Stimulated activated CD4-positive, alpha-beta T cell treated with anti-CD3 and anti-CD28 coated beads, TNF-alpha, amount 100 ng/mL, for 1 hour (primary cell): ENCODE results near the gene KCNQ2.

Source experiments
- DNase-seq, 3 donors: peaks; one replicate each; pipeline ENCODE4 v3.0.0-alpha.2; 2020; ENCODE audit warnings: low read depth in 3 of 3, low spot score in 1 of 3

Gene KCNQ2

GRCh38 chr20:63418617-63419016, 53.8 kb downstream of the KCNQ2 start:
- no peak for DNase-seq

GRCh38 chr20:63417738-63418120, 54.7 kb downstream of the KCNQ2 start:
- no peak for DNase-seq

- no peak for DNase-seq
These were observed 55.2 kb downstream of the KCNQ2 start for GRCh38 chr20:63417097-63417737.

GRCh38 chr20:63416631-63417030, 55.8 kb downstream of the KCNQ2 start:
- no peak for DNase-seq

DNA sequence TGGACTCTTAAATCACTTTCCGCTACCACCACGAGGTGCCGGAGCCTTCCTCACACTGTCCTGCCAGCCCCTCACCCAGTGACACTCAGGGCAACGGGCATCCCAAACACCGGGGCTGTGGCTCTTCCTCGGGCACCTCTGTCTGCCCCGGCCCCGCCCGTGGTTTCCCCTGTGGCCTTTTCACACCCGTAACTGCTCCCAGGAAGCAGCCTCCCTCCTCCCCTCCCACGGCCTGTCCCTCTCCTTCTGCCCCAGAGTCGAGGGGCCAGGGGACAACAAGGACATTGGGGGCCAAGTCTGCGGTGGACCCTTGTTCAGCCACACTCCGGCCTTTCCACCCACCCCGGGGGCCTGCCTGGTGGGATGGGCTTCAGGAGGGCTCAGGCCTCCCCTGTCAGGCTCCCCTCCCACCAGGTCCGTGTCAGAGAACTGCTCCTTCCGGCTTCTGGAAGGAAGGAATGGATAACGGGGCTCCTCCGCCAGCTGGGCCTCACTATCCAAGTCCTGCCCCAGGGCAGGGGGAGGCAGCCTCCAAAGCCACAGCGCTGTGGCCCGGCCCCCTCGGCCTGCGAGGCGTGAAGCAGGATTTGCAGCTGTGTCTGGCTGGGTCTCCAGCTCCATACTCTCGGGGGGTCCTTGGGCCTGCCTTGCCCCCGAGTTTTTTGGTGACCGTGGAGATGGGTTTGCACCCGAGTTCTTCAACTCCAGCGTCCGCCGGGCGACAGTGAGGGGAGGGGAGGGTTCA, 56.6 kb downstream of the KCNQ2 start:
- no peak for DNase-seq

GRCh38 chr20:63414720-63415430, 57.6 kb downstream of the KCNQ2 start:
- DNase-seq, result no peak

DNA sequence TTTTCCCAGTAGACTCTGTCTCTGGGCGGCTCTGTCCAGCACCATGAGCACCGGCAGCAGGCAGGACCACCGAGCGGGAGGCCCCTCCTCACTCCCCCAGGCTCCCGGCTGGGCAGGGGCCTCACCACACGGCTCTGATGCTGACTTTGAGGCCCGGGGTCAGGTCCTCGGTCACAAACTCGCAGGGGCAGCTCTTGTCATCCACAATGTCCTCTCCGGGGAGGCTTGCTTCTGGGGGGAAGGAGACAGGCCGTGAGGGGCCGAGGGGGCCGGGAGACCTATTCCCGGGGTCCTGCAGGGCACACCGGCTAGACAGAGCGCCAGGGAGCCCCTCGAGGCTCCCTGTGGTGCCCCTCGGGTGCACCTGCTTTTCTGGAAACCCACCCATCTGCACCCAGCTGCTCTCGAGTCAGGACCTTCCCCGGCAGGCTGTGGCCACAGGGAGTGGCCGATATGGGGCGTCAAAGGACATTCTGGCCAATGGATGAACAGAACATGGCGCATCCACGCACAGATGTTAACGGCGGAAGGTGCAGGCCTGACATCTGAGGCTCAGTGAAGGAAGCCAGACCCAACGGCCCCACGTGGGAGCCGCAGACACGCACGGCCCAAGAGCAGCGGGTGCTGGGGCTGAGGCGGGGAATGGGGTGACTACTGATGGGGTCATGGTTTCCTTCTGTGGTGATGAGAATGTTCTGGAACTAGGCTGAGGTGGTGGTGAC, 58.3 kb downstream of the KCNQ2 start:
- no peak for DNase-seq

- no peak for DNase-seq
These were observed 59.1 kb downstream of the KCNQ2 start for GRCh38 chr20:63413323-63413722.

DNA sequence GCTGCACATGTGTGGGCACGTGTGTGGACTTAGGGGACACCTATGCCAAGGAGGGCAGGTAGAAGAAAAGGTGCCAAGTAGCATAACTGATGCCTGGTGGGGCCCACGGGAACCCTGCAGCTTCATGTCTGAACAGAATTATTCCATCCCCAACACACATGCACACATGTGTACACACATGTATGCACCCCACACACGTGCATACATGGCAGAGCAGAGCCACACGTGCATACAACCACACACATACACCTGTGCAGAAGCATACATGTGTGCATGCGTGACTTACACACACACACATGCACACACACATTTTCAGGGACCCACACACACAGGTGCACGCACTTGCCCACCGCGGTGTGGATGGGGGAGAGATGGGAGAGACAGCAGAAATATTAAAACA, 59.6 kb downstream of the KCNQ2 start:
- DNase-seq, result no peak

DNA sequence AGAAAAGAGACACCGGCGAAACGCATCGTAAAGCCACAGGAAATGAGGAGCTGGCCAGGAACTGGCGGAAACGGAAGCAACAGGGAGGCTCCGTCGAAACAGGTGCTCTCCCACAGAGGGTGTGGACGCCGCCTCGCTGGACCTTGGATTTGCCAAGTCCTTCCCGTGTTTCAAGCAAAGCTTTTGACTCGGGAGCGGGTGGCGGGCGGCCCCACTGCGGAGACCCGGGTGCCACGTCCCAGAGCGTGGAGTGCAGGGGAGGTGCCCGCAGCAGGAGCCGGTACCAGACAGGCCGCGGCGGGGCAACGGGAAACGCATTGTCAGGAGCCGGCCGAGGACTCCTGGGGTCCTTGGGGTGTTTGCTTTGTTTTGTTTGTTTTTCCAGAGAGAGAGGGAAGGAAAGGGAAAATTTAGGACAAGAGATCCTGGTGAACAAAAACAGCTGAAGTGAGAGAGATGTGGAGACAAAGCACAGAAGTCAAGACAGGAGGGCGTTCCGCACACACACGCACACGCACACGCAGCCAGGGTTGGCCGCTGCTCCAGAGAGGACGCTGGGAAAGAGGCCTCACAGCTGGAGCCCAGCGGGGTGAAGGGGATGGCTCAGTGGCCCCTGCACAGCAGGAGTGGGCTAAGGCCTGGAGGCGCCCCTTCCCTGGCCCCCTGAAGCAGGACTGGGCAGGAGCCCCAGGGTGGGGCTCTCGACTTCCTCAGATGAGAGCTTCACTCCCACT, 60.4 kb downstream of the KCNQ2 start:
- no peak for DNase-seq

DNA sequence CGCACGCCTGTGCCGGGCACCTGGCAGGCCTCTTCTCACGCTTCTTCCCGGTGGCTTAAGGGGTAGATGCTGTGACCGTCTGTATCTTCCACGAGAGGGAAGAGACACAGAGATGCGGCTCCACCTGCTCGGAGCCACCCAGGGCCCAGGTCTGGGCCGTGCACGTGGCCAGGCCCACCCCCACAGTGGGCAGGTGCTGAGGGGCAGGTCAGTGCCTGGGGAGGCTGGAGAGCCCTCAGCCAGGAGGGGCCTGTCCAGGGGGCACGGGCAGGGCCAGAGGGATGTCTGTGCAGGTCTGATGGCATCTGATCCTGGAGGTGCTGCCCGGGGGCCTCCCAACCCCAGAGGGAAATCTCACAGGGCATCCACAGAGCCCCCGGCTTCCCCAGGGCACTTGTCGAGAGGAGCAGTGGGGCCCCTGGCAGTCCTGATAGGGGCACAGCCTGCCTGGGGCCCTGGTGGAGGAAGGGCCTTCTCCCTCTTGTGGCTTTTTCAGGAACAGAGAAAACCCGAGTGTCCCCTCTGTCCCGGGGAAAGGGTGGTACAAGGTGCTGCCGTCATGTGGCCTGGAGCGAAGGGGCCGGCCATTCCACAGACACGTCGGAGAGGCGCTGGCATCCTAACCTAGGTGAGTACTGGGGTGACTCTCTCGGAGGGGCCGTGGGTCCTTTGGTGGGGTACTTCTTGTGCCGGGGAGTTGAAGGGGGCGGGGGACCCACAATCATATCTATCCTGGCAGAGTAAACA, 61.1 kb downstream of the KCNQ2 start:
- DNase-seq, result no peak

- no peak for DNase-seq
These were observed 62.5 kb downstream of the KCNQ2 start for GRCh38 chr20:63409834-63410435.

DNA sequence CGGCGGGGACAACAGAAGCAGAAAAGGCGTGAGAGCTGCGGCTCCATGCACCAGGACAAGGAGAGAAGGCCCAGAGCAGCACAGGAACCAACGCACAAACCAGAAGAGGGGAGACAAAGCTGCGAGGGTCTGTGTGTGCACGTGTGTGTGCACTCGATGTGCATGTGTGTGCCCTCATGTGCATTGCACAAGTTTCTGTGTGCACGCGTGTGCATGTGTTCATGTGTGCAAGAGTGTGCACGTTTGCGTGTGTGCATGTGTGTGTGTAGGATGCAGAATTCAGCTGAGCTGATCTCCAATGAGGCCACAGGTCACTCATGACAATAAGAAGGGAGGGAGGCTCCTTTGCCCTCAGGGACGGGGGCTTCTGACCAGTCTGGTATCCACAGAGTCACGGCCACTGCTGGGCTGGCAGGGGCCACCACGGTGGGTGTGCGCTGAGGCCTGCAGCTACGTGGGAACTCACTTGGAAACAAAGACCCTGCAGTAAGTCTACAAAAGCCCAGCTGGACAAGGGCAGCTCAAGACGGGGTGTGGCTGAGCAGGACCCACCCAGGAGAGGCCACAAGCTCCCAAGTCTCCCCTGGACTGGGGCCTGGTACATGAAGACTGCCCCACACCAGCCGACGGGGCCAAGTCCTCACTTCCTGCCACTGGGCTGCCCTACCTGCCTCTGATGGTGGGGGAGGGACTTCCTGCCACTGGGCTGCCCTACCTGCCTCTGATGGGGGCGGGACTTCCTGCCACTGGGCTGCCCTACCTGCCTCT, 63.2 kb downstream of the KCNQ2 start:
- DNase-seq, result no peak

- no peak for DNase-seq
These were observed 63.8 kb downstream of the KCNQ2 start for GRCh38 chr20:63408684-63409046.

GRCh38 chr20:63407928-63408683, 64.3 kb downstream of the KCNQ2 start:
- DNase-seq, result no peak

- DNase-seq, result no peak
These were observed 65.7 kb downstream of the KCNQ2 start for GRCh38 chr20:63406617-63407245.

GRCh38 chr20:63406011-63406410, 66.4 kb downstream of the KCNQ2 start:
- DNase-seq, result no peak
